HepG2 (cell line): ENCODE data around the gene TMEM143. TPM values are rescaled to one million over a fixed set of nuclear protein-coding genes. Genes with fewer than 3 reads are reported as not detected.

Experiments
- BCL6 ChIP-seq: IDR thresholded peaks from 2 replicates; pipeline ENCODE4 v1.6.1; 2016; ENCODE audit warnings: missing genetic modification reagents, missing compliant biosample characterization
- DNMT1 ChIP-seq: sonication (generic); formaldehyde crosslinking; IDR thresholded peaks from 2 replicates; pipeline ENCODE4 v1.5.1; 2020; ENCODE audit warnings: mild to moderate bottlenecking, missing genetic modification reagents
- GATAD1 ChIP-seq: IDR thresholded peaks from 2 replicates; pipeline ENCODE4 v1.6.1; 2016; ENCODE audit warnings: missing genetic modification reagents, missing compliant biosample characterization
- KDM4B ChIP-seq: sonication (generic); formaldehyde crosslinking; IDR thresholded peaks from 2 replicates; pipeline ENCODE4 v1.4.0; 2020; ENCODE audit warnings: missing genetic modification reagents
- MAFK ChIP-seq, 2 experiments: IDR thresholded peaks in 1 of 2; conservative IDR thresholded peaks in 1 of 2; 2 replicates each; pipeline ENCODE4 v1.6.1; 2011; ENCODE audit warnings: improper control_type of control experiment in 2 of 2, low read length in 2 of 2
- MZF1 ChIP-seq: sonication (generic); formaldehyde crosslinking; IDR thresholded peaks from 2 replicates; pipeline ENCODE4 v1.8.1; 2023; ENCODE audit warnings: mild to moderate bottlenecking, missing genetic modification reagents, borderline replicate concordance
- TBX3 ChIP-seq: fragments of 450-650 bp; IDR thresholded peaks from 2 replicates; pipeline ENCODE4 v1.6.1; 2017; ENCODE audit warnings: antibody characterized with exemption, mild to moderate bottlenecking, inconsistent platforms, borderline replicate concordance
- THAP11 ChIP-seq: IDR thresholded peaks from 2 replicates; pipeline ENCODE4 v1.6.1; 2016; ENCODE audit warnings: missing biosample characterization, missing genetic modification reagents
- ZNF180 ChIP-seq: sonication (generic); formaldehyde crosslinking; IDR thresholded peaks from 2 replicates; pipeline ENCODE4 v1.4.0; 2020; ENCODE audit warnings: low read depth, missing genetic modification reagents, borderline replicate concordance
- ZNF207 ChIP-seq: fragments of 450-650 bp; IDR thresholded peaks from 2 replicates; pipeline ENCODE4 v1.6.1; 2016; ENCODE audit warnings: antibody characterized with exemption, borderline replicate concordance
- ZNF235 ChIP-seq: sonication (generic); formaldehyde crosslinking; IDR thresholded peaks from 2 replicates; pipeline ENCODE4 v1.8.1; 2023; ENCODE audit warnings: mild to moderate bottlenecking, missing genetic modification reagents, borderline replicate concordance
- ZNF274 ChIP-seq: sonication (generic); formaldehyde crosslinking; IDR thresholded peaks from 2 replicates; pipeline ENCODE4 v1.5.1; 2020; ENCODE audit warnings: mild to moderate bottlenecking, missing genetic modification reagents
- ZNF781 ChIP-seq: sonication (generic); formaldehyde crosslinking; IDR thresholded peaks from 2 replicates; pipeline ENCODE4 v1.5.1; 2020; ENCODE audit warnings: borderline replicate concordance, mild to moderate bottlenecking, missing genetic modification reagents; ENCODE audit errors: not compliant biosample characterization
- ZNF883 ChIP-seq: sonication (generic); formaldehyde crosslinking; IDR thresholded peaks from 2 replicates; pipeline ENCODE4 v1.5.1; 2020; ENCODE audit warnings: mild to moderate bottlenecking, missing genetic modification reagents; ENCODE audit errors: not compliant biosample characterization
- polyA plus RNA-seq, 8 experiments: library from polyadenylated mRNA; depleted of rRNA in 3 of 8; stranded (reverse) in 7 of 8; unstranded in 1 of 8; fragments of >200 nt; fragmentation: Illumina TruSeq in 4 of 8; extraction: Trizol in 4 of 8; gene quantifications; 2 replicates each; pipeline versions ENCODE4 v1.2.1 to v1.2.3, GENCODE V29; 2011 to 2016; ENCODE audit warnings: low read depth in 4 of 8, missing spikeins in 1 of 8, mixed read lengths in 1 of 8; ENCODE audit not compliant: insufficient read depth in 1 of 8
- total RNA-seq, 5 experiments: library from RNA; depleted of rRNA; stranded (reverse); fragments of >200 nt; fragmentation: Illumina TruSeq; extraction: Trizol; gene quantifications; 2 replicates each; pipeline ENCODE4 v1.2.3, GENCODE V29; 2016; ENCODE audit warnings: low read depth in 1 of 5
- TF ChIP-seq, protein P1 (sequence below): sonication (generic); IDR thresholded peaks from 2 replicates; pipeline ENCODE4 v1.6.1; 2016; ENCODE audit warnings: low read depth, borderline replicate concordance
- TF ChIP-seq, protein P2 (sequence below): sonication (generic); formaldehyde crosslinking; IDR thresholded peaks from 2 replicates; pipeline ENCODE4 v1.5.1; 2020; ENCODE audit warnings: mild to moderate bottlenecking, missing genetic modification reagents, moderate library complexity
- TF ChIP-seq, protein P3 (sequence below): sonication (generic); formaldehyde crosslinking; IDR thresholded peaks from 2 replicates; pipeline ENCODE4 v1.4.0; 2020; ENCODE audit warnings: missing genetic modification reagents
- TF ChIP-seq, protein P4 (sequence below): sonication (generic); formaldehyde crosslinking; IDR thresholded peaks from 2 replicates; pipeline ENCODE4 v1.5.0; 2020; ENCODE audit warnings: mild to moderate bottlenecking, missing genetic modification reagents

Gene TMEM143
- total and polyA plus RNA-seq, 2 of the 13 experiments (the other 11 are each of a cell fraction or from before 2014, with no cell fraction given), result 7.7 to 11.3 TPM

DNA sequence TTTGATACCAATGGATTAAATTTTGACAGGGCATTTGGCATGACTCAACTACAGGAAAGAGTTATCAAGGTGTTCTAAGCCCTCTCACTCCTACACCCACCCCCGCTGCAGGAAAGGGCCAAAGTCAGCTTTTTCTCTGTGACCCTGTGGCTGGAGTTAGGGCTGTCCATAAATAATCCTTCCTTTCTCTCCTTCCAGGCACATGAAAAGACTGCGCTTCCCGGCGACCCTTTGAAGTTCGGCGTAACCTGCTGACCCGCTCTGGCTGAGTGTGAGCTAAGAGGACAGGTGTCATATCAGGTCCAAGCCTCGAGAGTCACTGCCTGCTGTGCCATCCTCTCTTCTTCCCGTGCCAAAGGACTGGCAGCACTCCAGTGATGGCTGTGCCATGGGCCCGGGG is 68.3 kb downstream of the TMEM143 start (continued):
- TF ChIP-seq, protein P1, sequence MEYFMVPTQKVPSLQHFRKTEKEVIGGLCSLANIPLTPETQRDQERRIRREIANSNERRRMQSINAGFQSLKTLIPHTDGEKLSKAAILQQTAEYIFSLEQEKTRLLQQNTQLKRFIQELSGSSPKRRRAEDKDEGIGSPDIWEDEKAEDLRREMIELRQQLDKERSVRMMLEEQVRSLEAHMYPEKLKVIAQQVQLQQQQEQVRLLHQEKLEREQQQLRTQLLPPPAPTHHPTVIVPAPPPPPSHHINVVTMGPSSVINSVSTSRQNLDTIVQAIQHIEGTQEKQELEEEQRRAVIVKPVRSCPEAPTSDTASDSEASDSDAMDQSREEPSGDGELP, result no peak
- TF ChIP-seq ZNF235, result no peak
- no peak for TF ChIP-seq GATAD1 (CRISPR knock-in tag)
- no peak for TF ChIP-seq ZNF207
- no peak for TF ChIP-seq MZF1 (CRISPR knock-in tag)
- TF ChIP-seq KDM4B (CRISPR knock-in tag), result no peak
- 0 out of 4 replicates have a peak, but pooled peaks of 1 of the 2 experiments have one; percentile 14 for TF ChIP-seq MAFK (conservative IDR thresholded peaks at IDR 0.05 in 1 of 2, IDR thresholded peaks at IDR 0.05 in 1 of 2; ENCODE audit: low read length in 2 of 2)
- 0 out of 2 replicates have a peak, but pooled peaks have one; percentile 16 for TF ChIP-seq THAP11 (CRISPR knock-in tag)
- TF ChIP-seq BCL6 (CRISPR knock-in tag), result peak; percentile 85
- TF ChIP-seq, protein P2, sequence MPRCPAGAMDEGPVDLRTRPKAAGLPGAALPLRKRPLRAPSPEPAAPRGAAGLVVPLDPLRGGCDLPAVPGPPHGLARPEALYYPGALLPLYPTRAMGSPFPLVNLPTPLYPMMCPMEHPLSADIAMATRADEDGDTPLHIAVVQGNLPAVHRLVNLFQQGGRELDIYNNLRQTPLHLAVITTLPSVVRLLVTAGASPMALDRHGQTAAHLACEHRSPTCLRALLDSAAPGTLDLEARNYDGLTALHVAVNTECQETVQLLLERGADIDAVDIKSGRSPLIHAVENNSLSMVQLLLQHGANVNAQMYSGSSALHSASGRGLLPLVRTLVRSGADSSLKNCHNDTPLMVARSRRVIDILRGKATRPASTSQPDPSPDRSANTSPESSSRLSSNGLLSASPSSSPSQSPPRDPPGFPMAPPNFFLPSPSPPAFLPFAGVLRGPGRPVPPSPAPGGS (CRISPR knock-in tag), result no peak
- TF ChIP-seq TBX3, result peak; percentile 16; the same call in 1 of the 2 replicates
- no peak for TF ChIP-seq DNMT1 (CRISPR knock-in tag)
- TF ChIP-seq, protein P3, sequence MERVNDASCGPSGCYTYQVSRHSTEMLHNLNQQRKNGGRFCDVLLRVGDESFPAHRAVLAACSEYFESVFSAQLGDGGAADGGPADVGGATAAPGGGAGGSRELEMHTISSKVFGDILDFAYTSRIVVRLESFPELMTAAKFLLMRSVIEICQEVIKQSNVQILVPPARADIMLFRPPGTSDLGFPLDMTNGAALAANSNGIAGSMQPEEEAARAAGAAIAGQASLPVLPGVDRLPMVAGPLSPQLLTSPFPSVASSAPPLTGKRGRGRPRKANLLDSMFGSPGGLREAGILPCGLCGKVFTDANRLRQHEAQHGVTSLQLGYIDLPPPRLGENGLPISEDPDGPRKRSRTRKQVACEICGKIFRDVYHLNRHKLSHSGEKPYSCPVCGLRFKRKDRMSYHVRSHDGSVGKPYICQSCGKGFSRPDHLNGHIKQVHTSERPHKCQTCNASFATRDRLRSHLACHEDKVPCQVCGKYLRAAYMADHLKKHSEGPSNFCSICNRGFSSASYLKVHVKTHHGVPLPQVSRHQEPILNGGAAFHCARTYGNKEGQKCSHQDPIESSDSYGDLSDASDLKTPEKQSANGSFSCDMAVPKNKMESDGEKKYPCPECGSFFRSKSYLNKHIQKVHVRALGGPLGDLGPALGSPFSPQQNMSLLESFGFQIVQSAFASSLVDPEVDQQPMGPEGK, result no peak
- TF ChIP-seq ZNF180 (CRISPR knock-in tag), result no peak
- no peak for TF ChIP-seq ZNF883
- TF ChIP-seq ZNF274 (CRISPR knock-in tag), result no peak
- no peak for TF ChIP-seq ZNF781 (CRISPR knock-in tag)
- TF ChIP-seq, protein P4, sequence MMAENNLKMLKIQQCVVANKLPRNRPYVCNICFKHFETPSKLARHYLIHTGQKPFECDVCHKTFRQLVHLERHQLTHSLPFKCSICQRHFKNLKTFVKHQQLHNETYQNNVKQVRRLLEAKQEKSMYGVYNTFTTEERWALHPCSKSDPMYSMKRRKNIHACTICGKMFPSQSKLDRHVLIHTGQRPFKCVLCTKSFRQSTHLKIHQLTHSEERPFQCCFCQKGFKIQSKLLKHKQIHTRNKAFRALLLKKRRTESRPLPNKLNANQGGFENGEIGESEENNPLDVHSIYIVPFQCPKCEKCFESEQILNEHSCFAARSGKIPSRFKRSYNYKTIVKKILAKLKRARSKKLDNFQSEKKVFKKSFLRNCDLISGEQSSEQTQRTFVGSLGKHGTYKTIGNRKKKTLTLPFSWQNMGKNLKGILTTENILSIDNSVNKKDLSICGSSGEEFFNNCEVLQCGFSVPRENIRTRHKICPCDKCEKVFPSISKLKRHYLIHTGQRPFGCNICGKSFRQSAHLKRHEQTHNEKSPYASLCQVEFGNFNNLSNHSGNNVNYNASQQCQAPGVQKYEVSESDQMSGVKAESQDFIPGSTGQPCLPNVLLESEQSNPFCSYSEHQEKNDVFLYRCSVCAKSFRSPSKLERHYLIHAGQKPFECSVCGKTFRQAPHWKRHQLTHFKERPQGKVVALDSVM, result no peak
